Measurements from ENCODE around the gene AP4S1. TPM values are rescaled to one million over a fixed set of nuclear protein-coding genes. Genes with fewer than 3 reads are reported as not detected.
A peak's percentile ranks its signal among the peaks of the same experiment; 100 is the strongest.
"Not testable (repeated sequence)": the region's sequence is repeated elsewhere in the genome, so short reads cannot be mapped to it uniquely, and the experiment has no call there.

Gene AP4S1
- total RNA-seq, 1 donor from 2014 or later = 7.7 TPM

DNA sequence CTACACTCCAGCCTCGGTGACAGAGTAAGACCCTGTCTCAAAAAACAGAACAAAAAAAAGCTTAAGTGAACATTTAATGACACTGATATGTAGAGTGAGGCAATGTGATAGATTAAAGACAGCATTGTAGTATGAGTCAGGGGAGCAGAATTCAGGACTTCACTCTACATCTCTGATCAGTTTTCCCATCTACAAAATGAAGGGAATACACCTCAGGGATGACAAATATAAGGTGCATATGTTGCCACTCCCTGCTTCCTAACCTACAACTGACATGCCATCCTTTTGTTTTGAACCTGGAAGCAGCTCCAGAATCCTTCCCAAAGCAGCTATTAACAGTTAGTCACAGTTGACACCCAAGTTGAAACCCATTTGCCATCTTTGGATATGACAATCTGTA, 31.6 kb downstream of the AP4S1 start:
- DNase-seq (ENCODE audit: low read depth) = no peak
- H3K4me3 ChIP-seq (ENCODE audit: low read depth, low read length) = no peak overlapping the region
- TF ChIP-seq CTCF (conservative IDR thresholded peaks at IDR 0.05; ENCODE audit: low read depth, low read length) = no peak

DNA sequence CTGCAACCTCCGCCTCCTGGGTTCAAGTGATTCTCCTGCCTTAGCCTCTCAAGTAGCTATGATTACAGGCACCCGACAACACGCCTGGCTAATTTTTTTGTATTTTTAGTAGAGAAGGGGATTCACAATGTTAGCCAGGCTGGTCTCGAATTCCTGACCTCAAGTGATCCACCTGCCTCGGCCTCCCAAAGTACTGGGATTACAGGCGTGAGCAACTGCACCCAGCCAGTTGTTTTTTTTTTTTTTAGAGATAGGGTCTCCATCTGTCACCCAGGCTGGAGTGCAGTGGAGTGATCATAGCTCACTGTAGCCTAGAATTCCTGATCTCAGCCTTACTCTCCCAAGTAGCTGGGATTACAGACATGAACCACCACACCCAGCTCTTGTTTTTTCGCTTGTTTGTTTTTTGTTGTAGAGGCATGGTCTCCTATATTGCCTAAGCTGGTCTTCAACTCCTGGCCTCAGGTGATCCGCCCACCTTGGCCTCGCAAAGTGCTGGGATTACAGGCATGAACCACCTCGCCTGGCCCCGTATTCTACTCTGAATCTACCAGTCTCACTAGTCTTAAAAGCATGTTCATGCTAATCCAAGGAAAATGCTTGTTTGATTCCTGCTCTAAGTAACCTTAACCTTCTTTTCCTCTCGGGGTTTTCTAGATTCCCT, 32.4 kb downstream of the AP4S1 start:
- no peak for TF ChIP-seq CTCF (conservative IDR thresholded peaks at IDR 0.05; ENCODE audit: low read depth, low read length)
- DNase-seq (ENCODE audit: low read depth) = no peak
- no peak overlapping the region for H3K4me3 ChIP-seq (ENCODE audit: low read depth, low read length)

GRCh38 chr14:31059152-31059924, 33.9 kb downstream of the AP4S1 start:
- H3K4me3 ChIP-seq (ENCODE audit: low read depth, low read length) = no peak overlapping the region
- no peak for TF ChIP-seq CTCF (conservative IDR thresholded peaks at IDR 0.05; ENCODE audit: low read depth, low read length)
- DNase-seq (ENCODE audit: low read depth) = peak; percentile 66

DNA sequence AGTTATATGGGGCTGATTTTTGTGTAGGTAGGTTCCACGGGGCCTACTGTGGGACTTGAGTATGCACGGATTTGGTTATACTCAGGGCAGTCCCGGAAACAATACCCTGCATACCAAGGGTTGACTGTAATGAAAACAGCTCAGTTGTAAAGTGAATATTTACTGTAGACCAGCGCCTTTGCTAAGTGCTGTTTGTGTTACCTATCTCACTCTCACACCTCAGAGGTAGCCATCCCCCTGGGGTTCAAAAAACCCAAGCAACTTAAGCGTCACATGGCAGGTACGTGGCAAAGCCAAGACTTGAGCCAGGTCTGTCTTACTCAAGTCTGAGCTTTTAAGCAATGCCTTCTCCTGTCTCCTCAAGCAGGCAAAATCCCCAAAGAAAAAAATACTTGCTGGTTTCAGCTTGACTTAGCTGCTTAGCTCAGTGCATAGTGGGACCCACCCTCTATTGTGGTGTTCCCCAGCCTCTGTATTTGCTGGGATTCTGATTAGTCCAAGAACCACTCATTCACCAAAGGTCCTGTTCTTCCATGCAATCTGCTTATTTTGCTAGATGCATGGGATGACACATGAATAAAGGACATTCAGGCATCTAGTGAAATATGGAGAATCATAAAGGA, 34.9 kb downstream of the AP4S1 start:
- H3K4me3 ChIP-seq (ENCODE audit: low read depth, low read length) = no peak overlapping the region
- TF ChIP-seq CTCF (conservative IDR thresholded peaks at IDR 0.05; ENCODE audit: low read depth, low read length) = no peak
- DNase-seq (ENCODE audit: low read depth) = no peak

GRCh38 chr14:31062908-31063307, 37.5 kb downstream of the AP4S1 start:
- not testable (repeated sequence) for H3K4me3 ChIP-seq (ENCODE audit: low read depth, low read length)

DNA sequence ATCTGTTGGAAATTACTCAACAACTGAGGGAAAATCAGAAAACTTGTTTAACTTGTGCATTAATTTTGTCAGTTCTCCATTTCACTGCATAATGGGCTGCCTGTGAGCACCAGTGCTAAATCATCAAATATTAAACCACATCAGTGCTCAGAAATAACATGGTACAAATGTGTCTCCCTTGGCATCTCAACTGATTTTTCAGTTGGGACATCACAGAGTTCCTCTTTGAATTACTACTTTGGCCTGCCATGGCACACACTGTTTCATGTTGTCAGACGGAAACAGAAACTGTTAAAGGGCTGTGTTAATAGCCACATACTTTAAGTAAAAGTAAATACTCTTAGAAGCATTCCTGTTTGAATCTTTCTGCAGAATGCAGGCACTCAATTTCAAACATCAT, 42.8 kb downstream of the AP4S1 start:
- DNase-seq (ENCODE audit: low read depth) = no peak
- no peak overlapping the region for H3K4me3 ChIP-seq (ENCODE audit: low read depth, low read length)
- no peak for TF ChIP-seq CTCF (conservative IDR thresholded peaks at IDR 0.05; ENCODE audit: low read depth, low read length)

More at GRCh38 chr14:31062908-31063307, 37.5 kb downstream of the AP4S1 start:
- DNase-seq (ENCODE audit: low read depth) = not testable (repeated sequence)

DNA sequence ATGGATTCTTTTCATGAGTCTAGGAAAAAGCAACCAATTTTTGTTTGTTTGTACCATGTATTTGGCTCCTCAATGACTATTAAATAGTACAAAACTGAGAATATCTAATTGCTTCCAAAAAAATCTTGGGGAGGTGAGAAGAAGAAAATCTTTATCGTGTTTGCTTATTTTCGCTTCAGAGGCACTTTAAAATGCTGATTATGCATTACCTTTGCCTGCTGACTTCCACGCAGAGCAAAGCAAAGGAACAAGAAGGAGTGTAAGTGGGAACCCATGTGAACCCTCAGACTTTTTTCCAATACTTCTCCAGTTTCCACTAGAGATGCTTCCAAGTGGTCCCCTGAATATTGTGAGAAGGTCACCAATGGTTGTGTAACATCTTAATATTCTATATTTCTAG, 43.9 kb downstream of the AP4S1 start:
- no peak overlapping the region for H3K4me3 ChIP-seq (ENCODE audit: low read depth, low read length)
- DNase-seq (ENCODE audit: low read depth) = no peak
- TF ChIP-seq CTCF (conservative IDR thresholded peaks at IDR 0.05; ENCODE audit: low read depth, low read length) = no peak

Data from epithelial cell of proximal tubule (primary cell).